SU-DHL-6 (cell line): ENCODE results near the gene FIBCD1.

ENCODE experiments used
- H2AFZ ChIP-seq: fragments of 200-600 bp; sonication (generic); 2 replicates; pipeline ENCODE4 v1.6.1; 2014; ENCODE audit warnings: low read depth, mild to moderate bottlenecking, moderate library complexity, mixed read lengths, antibody characterized with exemption, low read length; ENCODE audit not compliant: severe bottlenecking
- H3F3A ChIP-seq: fragments of 200-600 bp; shearing (Covaris generic); 2 replicates; pipeline ENCODE4 v1.6.0; 2016; ENCODE audit warnings: antibody characterized with exemption, mild to moderate bottlenecking; ENCODE audit not compliant: insufficient read depth
- H3K27ac ChIP-seq: fragments of 200-600 bp; sonication (generic); 2 replicates; pipeline ENCODE4 v1.5.1; 2016; ENCODE audit warnings: low read depth, mild to moderate bottlenecking, low read length, moderate library complexity, mixed read lengths
- H3K27me3 ChIP-seq: fragments of 200-600 bp; sonication (generic), shearing (Covaris generic); 2 replicates; pipeline ENCODE4 v1.6.0; 2014; ENCODE audit warnings: mild to moderate bottlenecking, low read length
- H3K36me3 ChIP-seq: fragments of 200-600 bp; sonication (generic); 2 replicates; pipeline ENCODE4 v1.6.1; 2014; ENCODE audit warnings: mild to moderate bottlenecking, low read length, mixed read lengths
- H3K4me2 ChIP-seq: fragments of 300-600, 200-600 bp; shearing (Covaris generic), sonication (generic); 2 replicates; pipeline ENCODE4 v1.6.0; 2014; ENCODE audit warnings: low read length, low read depth, mild to moderate bottlenecking; ENCODE audit not compliant: poor library complexity, severe bottlenecking
- H3K4me3 ChIP-seq: fragments of 200-600 bp; sonication (generic); 2 replicates; pipeline ENCODE4 v1.5.1; 2014; ENCODE audit warnings: antibody characterized with exemption, low read length, mild to moderate bottlenecking, mixed read lengths; ENCODE audit not compliant: insufficient read depth, poor library complexity, severe bottlenecking
- H3K79me2 ChIP-seq: fragments of 200-600 bp; sonication (generic); 2 replicates; pipeline ENCODE4 v1.6.1; 2014; ENCODE audit warnings: mild to moderate bottlenecking, low read length, moderate library complexity; ENCODE audit not compliant: insufficient read depth
- H3K9ac ChIP-seq: fragments of 200-600 bp; sonication (generic); 2 replicates; pipeline ENCODE4 v1.7.0; 2014; ENCODE audit warnings: mild to moderate bottlenecking, low read length
- H3K9me2 ChIP-seq: fragments of 200-600 bp; sonication (generic); replicated peaks from 2 replicates; pipeline ENCODE4 v1.6.1; 2014; ENCODE audit warnings: low read length; ENCODE audit not compliant: insufficient read depth
- H3K9me3 ChIP-seq: fragments of 200-600 bp; sonication (generic); 2 replicates; pipeline ENCODE4 v1.6.1; 2014; ENCODE audit warnings: low read length, mixed read lengths; ENCODE audit not compliant: insufficient read depth
- H4K20me1 ChIP-seq: fragments of 200-600 bp; sonication (generic); 2 replicates; pipeline ENCODE4 v1.6.1; 2014; ENCODE audit warnings: low read depth, mild to moderate bottlenecking, antibody characterized with exemption, low read length, moderate library complexity, mixed read lengths
- CTCF ChIP-seq: fragments of 200-600 bp; sonication (generic); IDR thresholded peaks from one replicate; pipeline ENCODE4 v1.5.1; 2017; ENCODE audit warnings: antibody characterized with exemption, mild to moderate bottlenecking, low read length, moderate library complexity; ENCODE audit not compliant: insufficient read depth, poor library complexity, severe bottlenecking
- EZH2phosphoT487 ChIP-seq: fragments of 200-600 bp; sonication (generic), shearing (Covaris generic); conservative IDR thresholded peaks from 2 replicates; pipeline ENCODE4 v1.6.1; 2018; ENCODE audit warnings: mild to moderate bottlenecking, antibody characterized with exemption, low read length, moderate library complexity, mixed read lengths

Gene FIBCD1

DNA sequence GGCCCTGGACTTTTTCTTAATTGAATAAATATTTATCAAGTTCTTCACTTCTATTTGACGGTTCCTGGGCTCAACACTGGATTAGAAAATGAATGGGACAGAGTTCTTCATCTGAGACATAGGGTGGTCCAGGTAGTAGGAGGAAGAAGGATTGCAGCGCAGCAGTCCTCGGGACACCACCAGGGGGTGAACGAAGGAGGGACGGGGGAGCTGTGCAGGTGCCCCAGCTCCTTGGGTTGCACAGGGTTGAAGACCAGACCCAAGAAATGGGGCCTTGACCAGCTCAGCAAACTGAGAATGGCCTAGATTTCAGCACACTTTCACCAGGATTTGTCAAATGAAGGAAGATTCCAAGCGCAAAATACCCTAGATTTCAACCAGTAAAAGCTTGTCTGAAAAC, 74.5 kb downstream of the FIBCD1 start:
- H3K4me3 ChIP-seq: no peak overlapping the region
- H3K9ac ChIP-seq: no peak overlapping the region
- no peaks in the 10 kb centered on the region for H3K9me3 ChIP-seq
- H3K27ac ChIP-seq: no peak overlapping the region
- H3K27me3 ChIP-seq: no peaks in the 10 kb centered on the region
- H2AFZ ChIP-seq: no peak overlapping the region
- no peaks in the 10 kb centered on the region for H4K20me1 ChIP-seq
- H3F3A ChIP-seq: no peaks in the 10 kb centered on the region
- H3K79me2 ChIP-seq: no peaks in the 10 kb centered on the region
- no peaks in the 10 kb centered on the region for H3K9me2 ChIP-seq
- TF ChIP-seq EZH2phosphoT487 (no peak), CTCF (no peak)
- H3K36me3 ChIP-seq: no peaks in the 10 kb centered on the region
- no peak overlapping the region for H3K4me2 ChIP-seq

DNA sequence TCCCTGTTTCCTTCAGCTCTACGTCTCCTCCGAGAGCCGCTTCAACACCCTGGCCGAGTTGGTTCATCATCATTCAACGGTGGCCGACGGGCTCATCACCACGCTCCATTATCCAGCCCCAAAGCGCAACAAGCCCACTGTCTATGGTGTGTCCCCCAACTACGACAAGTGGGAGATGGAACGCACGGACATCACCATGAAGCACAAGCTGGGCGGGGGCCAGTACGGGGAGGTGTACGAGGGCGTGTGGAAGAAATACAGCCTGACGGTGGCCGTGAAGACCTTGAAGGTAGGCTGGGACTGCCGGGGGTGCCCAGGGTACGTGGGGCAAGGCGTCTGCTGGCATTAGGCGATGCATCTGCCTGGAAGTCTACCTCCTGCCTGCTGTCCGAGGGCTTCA, 76.3 kb downstream of the FIBCD1 start:
- H3K36me3 ChIP-seq: no peaks in the 10 kb centered on the region
- H3K79me2 ChIP-seq: no peaks in the 10 kb centered on the region
- H2AFZ ChIP-seq: no peak overlapping the region

GRCh38 chr9:130862217-130862616, 76.8 kb downstream of the FIBCD1 start:
- Histone ChIP-seq H3K4me3 (no peak overlapping the region), H3K9me3 (no peaks in the 10 kb centered on the region), H2AFZ (no peak overlapping the region), H3K27me3 (no peaks in the 10 kb centered on the region), H3K79me2 (no peaks in the 10 kb centered on the region), H3F3A (no peaks in the 10 kb centered on the region), H3K9me2 (no peaks in the 10 kb centered on the region), H4K20me1 (no peaks in the 10 kb centered on the region), H3K9ac (no peak overlapping the region), H3K27ac (no peak overlapping the region), H3K36me3 (no peaks in the 10 kb centered on the region), H3K4me2 (no peak overlapping the region)
- TF ChIP-seq CTCF (no peak), EZH2phosphoT487 (no peak)

More for the DNA sequence above, 76.3 kb downstream of the FIBCD1 start:
- H3K27ac ChIP-seq: no peak overlapping the region
- no peaks in the 10 kb centered on the region for H3F3A ChIP-seq
- H3K27me3 ChIP-seq: no peaks in the 10 kb centered on the region
- TF ChIP-seq EZH2phosphoT487: no peak
- no peak for TF ChIP-seq CTCF
- no peak overlapping the region for H3K9ac ChIP-seq
- H3K9me2 ChIP-seq: no peaks in the 10 kb centered on the region
- no peak overlapping the region for H3K4me3 ChIP-seq
- no peak overlapping the region for H3K4me2 ChIP-seq
- H3K9me3 ChIP-seq: no peaks in the 10 kb centered on the region
- H4K20me1 ChIP-seq: no peaks in the 10 kb centered on the region
